Body of pancreas (tissue), 4 donors: ENCODE results near the gene UQCRC1.

Source experiments
- POLR2A ChIP-seq, 3 donors: fragments of 450-650 bp; IDR thresholded peaks; one replicate each; pipeline ENCODE4 v1.6.1; 2016; ENCODE audit warnings: antibody characterized with exemption in 3 of 3, mild to moderate bottlenecking in 2 of 3
- TF ChIP-seq, protein P1 (sequence below), 7 experiments: fragments of 450-650 bp in 4 of 7; fragments of 200-600 bp in 3 of 7; sonication (generic) in 3 of 7; IDR thresholded peaks; one replicate each; pipeline ENCODE4 v1.5.1; 2016 to 2019; ENCODE audit warnings: antibody characterized with exemption in 7 of 7

- TF ChIP-seq, protein P1, sequence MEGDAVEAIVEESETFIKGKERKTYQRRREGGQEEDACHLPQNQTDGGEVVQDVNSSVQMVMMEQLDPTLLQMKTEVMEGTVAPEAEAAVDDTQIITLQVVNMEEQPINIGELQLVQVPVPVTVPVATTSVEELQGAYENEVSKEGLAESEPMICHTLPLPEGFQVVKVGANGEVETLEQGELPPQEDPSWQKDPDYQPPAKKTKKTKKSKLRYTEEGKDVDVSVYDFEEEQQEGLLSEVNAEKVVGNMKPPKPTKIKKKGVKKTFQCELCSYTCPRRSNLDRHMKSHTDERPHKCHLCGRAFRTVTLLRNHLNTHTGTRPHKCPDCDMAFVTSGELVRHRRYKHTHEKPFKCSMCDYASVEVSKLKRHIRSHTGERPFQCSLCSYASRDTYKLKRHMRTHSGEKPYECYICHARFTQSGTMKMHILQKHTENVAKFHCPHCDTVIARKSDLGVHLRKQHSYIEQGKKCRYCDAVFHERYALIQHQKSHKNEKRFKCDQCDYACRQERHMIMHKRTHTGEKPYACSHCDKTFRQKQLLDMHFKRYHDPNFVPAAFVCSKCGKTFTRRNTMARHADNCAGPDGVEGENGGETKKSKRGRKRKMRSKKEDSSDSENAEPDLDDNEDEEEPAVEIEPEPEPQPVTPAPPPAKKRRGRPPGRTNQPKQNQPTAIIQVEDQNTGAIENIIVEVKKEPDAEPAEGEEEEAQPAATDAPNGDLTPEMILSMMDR (IDR thresholded peaks at IDR 0.05), result no peak
- TF ChIP-seq POLR2A (IDR thresholded peaks at IDR 0.05), result no peak
Observed at GRCh38 chr3:48619541-48620524, 10.4 kb upstream of the UQCRC1 start.
